ENCODE measurements around the gene TP53TG3B.
"Not testable (repeated sequence)": the region's sequence is repeated elsewhere in the genome, so short reads cannot be mapped to it uniquely, and the experiment has no call there.

TP53TG3B gene

GRCh38 chr16:33360541-33360940 is at the start of gene TP53TG3B:
Gene TP53TG3B (plus strand): TSS chr16:33360841. CDS start chr16:33360909, 68 bp downstream.
- DNase-seq (ENCODE audit: low read depth, low spot score): not testable (repeated sequence)

GRCh38 chr16:33336226-33337012 is 24.2 kb upstream of the TP53TG3B start:
- not testable (repeated sequence) for DNase-seq (ENCODE audit: low read depth, low spot score)

- DNase-seq (ENCODE audit: low read depth, low spot score): not testable (repeated sequence)
Observed at GRCh38 chr16:33337627-33338542, 22.8 kb upstream of the TP53TG3B start.

- DNase-seq (ENCODE audit: low read depth, low spot score): not testable (repeated sequence)
Observed at GRCh38 chr16:33338543-33338951, 22.1 kb upstream of the TP53TG3B start.

- not testable (repeated sequence) for DNase-seq (ENCODE audit: low read depth, low spot score)
Observed at GRCh38 chr16:33339093-33340061, 21.3 kb upstream of the TP53TG3B start.

All from astrocyte of the hippocampus (primary cell).